ENCODE results near the gene GNPAT. TPM values are rescaled to one million over a fixed set of nuclear protein-coding genes. Genes with fewer than 3 reads are reported as not detected.

Gene GNPAT
- total and polyA plus RNA-seq, 2 of the 4 experiments (the other 2 are of a cell fraction): 17.2 to 36.0 TPM

Small RNAs within 50 kb of the gene (microRNA-seq; reads per million reads assigned to microRNA genes)
- gene RNA5SP80 (ENCODE audit: insufficient read depth, insufficient read length): not detected

Small RNAs within 50 kb of the gene (small RNA-seq; reads per million reads assigned to genes)
- gene RNA5SP80: 0 reads per million in 5 experiments

Other genes starting within 250 kb of the GNPAT start
- 6.8 and 7.5 TPM in 2 replicates for gene FAM89A, start 201.0 kb upstream of the GNPAT start, total RNA-seq (2012; rRNA removed)
- 8.1 and 8.5 TPM in 2 replicates for gene FAM89A, start 201.0 kb upstream of the GNPAT start, polyA plus RNA-seq (2012; rRNA removed)
- not detected in 2 replicates for gene TRIM67, start 79.2 kb upstream of the GNPAT start, total RNA-seq (2012; rRNA removed)
- not detected in 2 replicates for gene TRIM67, start 79.2 kb upstream of the GNPAT start, polyA plus RNA-seq (2012; rRNA removed)
- gene EXOC8, start 96.6 kb downstream of the GNPAT start, total RNA-seq (2012; rRNA removed): 11.5 and 15.3 TPM in 2 replicates
- 2.6 and 2.7 TPM in 2 replicates for gene EXOC8, start 96.6 kb downstream of the GNPAT start, polyA plus RNA-seq (2012; rRNA removed)
- 16.4 and 17.4 TPM in 2 replicates for gene SPRTN, start 97.1 kb downstream of the GNPAT start, total RNA-seq (2012; rRNA removed)
- 6.5 and 7.5 TPM in 2 replicates for gene SPRTN, start 97.1 kb downstream of the GNPAT start, polyA plus RNA-seq (2012; rRNA removed)
- 26.9 and 66.4 TPM in 2 replicates for gene EGLN1, start 181.1 kb downstream of the GNPAT start, total RNA-seq (2012; rRNA removed)
- gene EGLN1, start 181.1 kb downstream of the GNPAT start, polyA plus RNA-seq (2012; rRNA removed): 18.1 and 25.7 TPM in 2 replicates